Activated T-helper 2 cell treated with anti-CD3 and anti-CD28 coated beads, Interferon-gamma antibody, Interleukin-2, Interleukin-4, amounts not matched to agents 10 μg/mL and 5 μg/mL and 100 μg/mL, durations not matched to agents 14 hours and 24 hours and 36 hours (primary cell): ENCODE measurements around the gene DUT. TPM values are rescaled to one million over a fixed set of nuclear protein-coding genes. Genes with fewer than 3 reads are reported as not detected.
A peak's percentile ranks its signal among the peaks of the same experiment; 100 is the strongest.

ENCODE experiments used
- DNase-seq: peaks from one replicate; pipeline ENCODE4 v3.0.0; 2021; ENCODE audit warnings: low spot score
- H3K27ac Mint-ChIP-seq: one replicate; pipeline ENCODE4 v1.8.0; 2021; ENCODE audit warnings: mixed read lengths
- H3K27me3 Mint-ChIP-seq: one replicate; pipeline ENCODE4 v1.8.0; 2021; ENCODE audit warnings: low read depth, mixed read lengths
- H3K36me3 Mint-ChIP-seq: one replicate; pipeline ENCODE4 v1.8.0; 2021; ENCODE audit warnings: low read depth, mixed read lengths
- H3K4me1 Mint-ChIP-seq: one replicate; pipeline ENCODE4 v1.8.0; 2021; ENCODE audit warnings: low read depth, mixed read lengths
- H3K4me3 Mint-ChIP-seq: one replicate; pipeline ENCODE4 v1.8.0; 2021; ENCODE audit warnings: low read depth, mild to moderate bottlenecking, moderate library complexity, mixed read lengths
- H3K9me3 Mint-ChIP-seq: one replicate; pipeline ENCODE4 v1.8.0; 2021; ENCODE audit warnings: mixed read lengths
- intact Hi-C: fragments of 100-400 bp; cut with micrococcal nuclease; formaldehyde crosslinking; loops from one replicate; pipeline ENCODE4 v1.15.1; 2023
- total RNA-seq: library from RNA; stranded (reverse); gene quantifications from 2 replicates; pipeline ENCODE4 v1.2.3, GENCODE V29; 2022

DUT gene
- total RNA-seq, 1 donor from 2014 or later, result 204 TPM

- intact Hi-C loops, result loop anchor here (5.0 to 10.0 kb wide), 4 partner anchors 156 to 1289 kb away; partner anchors contain the start of genes CEP152, COPS2, DTWD1 and FAM227B
These were observed 2.3 kb downstream of the DUT start for GRCh38 chr15:48333540-48333939.

GRCh38 chr15:48334260-48334659 lies 3.0 kb downstream of the DUT start:
- Mint-ChIP-seq H3K27me3 (no peaks in the 10 kb centered on the region), H3K27ac (peak overlapping the region; percentile 58), H3K4me1 (peaks cover 42% of the 10 kb centered on the region), H3K4me3 (peak overlapping the region; percentile 99), H3K9me3 (no peaks in the 10 kb centered on the region), H3K36me3 (peaks cover 57% of the 10 kb centered on the region)
- intact Hi-C loops, result loop anchor here (5.0 to 10.0 kb wide), 4 partner anchors 157 to 1288 kb away; partner anchors contain the start of genes CEP152, COPS2, DTWD1 and FAM227B
- no peak for DNase-seq

More at GRCh38 chr15:48333540-48333939, 2.3 kb downstream of the DUT start:
- H3K27ac Mint-ChIP-seq, result peak overlapping the region; percentile 76
- peak overlapping the region; percentile 99 for H3K4me3 Mint-ChIP-seq
- H3K36me3 Mint-ChIP-seq, result peaks cover 54% of the 10 kb centered on the region
- H3K4me1 Mint-ChIP-seq, result peaks cover 42% of the 10 kb centered on the region
- no peaks in the 10 kb centered on the region for H3K27me3 Mint-ChIP-seq
- no peak for DNase-seq
- H3K9me3 Mint-ChIP-seq, result no peaks in the 10 kb centered on the region

GRCh38 chr15:48336940-48337339 lies 5.7 kb downstream of the DUT start:
- Mint-ChIP-seq H3K27ac (peak overlapping the region; percentile 8), H3K36me3 (peaks cover 71% of the 10 kb centered on the region)

GRCh38 chr15:48337607-48338006 lies 6.4 kb downstream of the DUT start:
- Mint-ChIP-seq H3K9me3 (no peaks in the 10 kb centered on the region), H3K4me3 (no peak overlapping the region), H3K36me3 (peaks cover 72% of the 10 kb centered on the region), H3K27ac (no peak overlapping the region), H3K4me1 (peaks cover 35% of the 10 kb centered on the region), H3K27me3 (no peaks in the 10 kb centered on the region)
- intact Hi-C loops, result loop anchor here (10.0 kb wide), 2 partner anchors 477 to 817 kb away; partner anchors contain the start of genes CEP152 and COPS2
- no peak for DNase-seq

More at GRCh38 chr15:48336940-48337339, 5.7 kb downstream of the DUT start:
- no peak for DNase-seq
- H3K9me3 Mint-ChIP-seq, result no peaks in the 10 kb centered on the region
- H3K4me1 Mint-ChIP-seq, result peaks cover 36% of the 10 kb centered on the region
- no peaks in the 10 kb centered on the region for H3K27me3 Mint-ChIP-seq
- intact Hi-C loops, result loop anchor here (10.0 kb wide), 2 partner anchors 478 to 818 kb away; partner anchors contain the start of genes CEP152 and COPS2
- H3K4me3 Mint-ChIP-seq, result no peak overlapping the region

- Mint-ChIP-seq H3K27ac (peak overlapping the region; percentile 0), H3K4me1 (peaks cover 16% of the 10 kb centered on the region), H3K4me3 (no peak overlapping the region), H3K9me3 (no peaks in the 10 kb centered on the region), H3K27me3 (no peaks in the 10 kb centered on the region), H3K36me3 (peaks cover 67% of the 10 kb centered on the region)
- intact Hi-C loops, result no loop called here
- no peak for DNase-seq
These were observed 8.9 kb downstream of the DUT start for GRCh38 chr15:48340111-48340510.

GRCh38 chr15:48343865-48344264 lies 12.6 kb downstream of the DUT start:
- peaks cover 4% of the 10 kb centered on the region for H3K4me1 Mint-ChIP-seq
- intact Hi-C loops, result no loop called here

GRCh38 chr15:48345516-48345915 lies 14.3 kb downstream of the DUT start:
- Mint-ChIP-seq H3K36me3 (peaks cover 47% of the 10 kb centered on the region), H3K27me3 (no peaks in the 10 kb centered on the region), H3K4me1 (peaks cover 4% of the 10 kb centered on the region), H3K9me3 (no peaks in the 10 kb centered on the region), H3K4me3 (no peak overlapping the region), H3K27ac (no peak overlapping the region)
- intact Hi-C loops, result no loop called here
- DNase-seq, result no peak

More at GRCh38 chr15:48343865-48344264, 12.6 kb downstream of the DUT start:
- no peak for DNase-seq
- Mint-ChIP-seq H3K36me3 (peaks cover 58% of the 10 kb centered on the region), H3K27ac (no peak overlapping the region), H3K4me3 (no peak overlapping the region), H3K9me3 (no peaks in the 10 kb centered on the region), H3K27me3 (no peaks in the 10 kb centered on the region)

- intact Hi-C loops, result loop anchor here (5.0 kb wide), 1 partner anchor 1155 kb away; no protein-coding TSS in a partner anchor
- H3K27me3 Mint-ChIP-seq, result peaks cover 2% of the 10 kb centered on the region
- H3K36me3 Mint-ChIP-seq, result no peaks in the 10 kb centered on the region
- peak; percentile 35 for DNase-seq
- H3K27ac Mint-ChIP-seq, result no peak overlapping the region
- H3K4me1 Mint-ChIP-seq, result no peaks in the 10 kb centered on the region
- H3K9me3 Mint-ChIP-seq, result no peaks in the 10 kb centered on the region
- no peak overlapping the region for H3K4me3 Mint-ChIP-seq
These were observed 21.3 kb downstream of the DUT start for GRCh38 chr15:48352474-48353072.

- intact Hi-C loops, result loop anchor here (5.0 kb wide), 2 partner anchors 278 to 1157 kb away; no protein-coding TSS in a partner anchor
- Mint-ChIP-seq H3K27ac (no peak overlapping the region), H3K4me3 (no peak overlapping the region), H3K36me3 (no peaks in the 10 kb centered on the region), H3K27me3 (peaks cover 4% of the 10 kb centered on the region), H3K9me3 (no peaks in the 10 kb centered on the region), H3K4me1 (peaks cover 6% of the 10 kb centered on the region)
- no peak for DNase-seq
These were observed 23.6 kb downstream of the DUT start for GRCh38 chr15:48354694-48355303.

- Mint-ChIP-seq H3K4me1 (peaks cover 6% of the 10 kb centered on the region), H3K4me3 (no peak overlapping the region), H3K27me3 (peaks cover 4% of the 10 kb centered on the region), H3K9me3 (no peaks in the 10 kb centered on the region), H3K27ac (no peak overlapping the region), H3K36me3 (no peaks in the 10 kb centered on the region)
- no peak for DNase-seq
- intact Hi-C loops, result loop anchor here (5.0 kb wide), 1 partner anchor 277 kb away; no protein-coding TSS in a partner anchor
These were observed 24.1 kb downstream of the DUT start for GRCh38 chr15:48355377-48355776.

GRCh38 chr15:48358229-48359152 lies 27.3 kb downstream of the DUT start:
- no peak overlapping the region for H3K4me3 Mint-ChIP-seq
- H3K4me1 Mint-ChIP-seq, result peaks cover 6% of the 10 kb centered on the region
- intact Hi-C loops, result loop anchor here (5.0 kb wide), 1 partner anchor 274 kb away; no protein-coding TSS in a partner anchor
- no peaks in the 10 kb centered on the region for H3K36me3 Mint-ChIP-seq
- H3K27me3 Mint-ChIP-seq, result peaks cover 4% of the 10 kb centered on the region
- DNase-seq, result no peak
- no peaks in the 10 kb centered on the region for H3K9me3 Mint-ChIP-seq
- H3K27ac Mint-ChIP-seq, result no peak overlapping the region

- Mint-ChIP-seq H3K27ac (no peak overlapping the region), H3K9me3 (no peaks in the 10 kb centered on the region), H3K4me1 (peaks cover 6% of the 10 kb centered on the region), H3K27me3 (peaks cover 7% of the 10 kb centered on the region), H3K4me3 (no peak overlapping the region), H3K36me3 (no peaks in the 10 kb centered on the region)
- intact Hi-C loops, result no loop called here
- DNase-seq, result no peak
These were observed 29.6 kb downstream of the DUT start for GRCh38 chr15:48360841-48361240.
